AG10803 (cell line): ENCODE data around the gene SPI1.
"Not testable (repeated sequence)": the region's sequence is repeated elsewhere in the genome, so short reads cannot be mapped to it uniquely, and the experiment has no call there.

Experiments used
- DNase-seq: peaks from one replicate; pipeline ENCODE4 v3.0.0; 2010; ENCODE audit warnings: low read depth
- H3K4me3 ChIP-seq: 2 replicates; pipeline ENCODE4 v1.5.1; 2011; ENCODE audit warnings: mild to moderate bottlenecking, low read length, control low read depth
- CTCF ChIP-seq: conservative IDR thresholded peaks from 2 replicates; pipeline ENCODE4 v1.5.1; 2011; ENCODE audit warnings: mild to moderate bottlenecking, low read length, control low read depth, inconsistent platforms

SPI1 gene

GRCh38 chr11:47335733-47336132, 42.6 kb downstream of the SPI1 start:
- no peak for TF ChIP-seq CTCF
- H3K4me3 ChIP-seq: no peak overlapping the region
- DNase-seq: no peak

GRCh38 chr11:47334699-47335411, 43.5 kb downstream of the SPI1 start:
- H3K4me3 ChIP-seq, DNase-seq: not testable (repeated sequence)

GRCh38 chr11:47333886-47334443, 44.4 kb downstream of the SPI1 start:
- no peak for TF ChIP-seq CTCF
- DNase-seq: no peak
- no peak overlapping the region for H3K4me3 ChIP-seq

- no peak for TF ChIP-seq CTCF
- no peak for DNase-seq
- no peak overlapping the region for H3K4me3 ChIP-seq
Measured at GRCh38 chr11:47333526-47333845, 44.9 kb downstream of the SPI1 start.

- TF ChIP-seq CTCF: no peak
- DNase-seq: no peak
- H3K4me3 ChIP-seq: no peak overlapping the region
Measured at GRCh38 chr11:47332791-47333525, 45.4 kb downstream of the SPI1 start.

GRCh38 chr11:47332303-47332711, 46.0 kb downstream of the SPI1 start:
- no peak overlapping the region for H3K4me3 ChIP-seq
- no peak for DNase-seq
- no peak for TF ChIP-seq CTCF

GRCh38 chr11:47331454-47332302, 46.7 kb downstream of the SPI1 start:
- H3K4me3 ChIP-seq: no peak overlapping the region
- TF ChIP-seq CTCF: no peak
- no peak for DNase-seq
